Fibroblast of skin of left biceps (primary cell): Measurements from ENCODE around the gene TBC1D3I.
"Not testable (repeated sequence)": the region's sequence is repeated elsewhere in the genome, so short reads cannot be mapped to it uniquely, and the experiment has no call there.

Experiments used
- DNase-seq, 2 experiments: peaks; one replicate each; pipeline ENCODE4 v3.0.0-alpha.2; 2013; ENCODE audit warnings: low read depth in 2 of 2

The TBC1D3I gene

GRCh38 chr17:36206486-36206821 is 57.9 kb downstream of the TBC1D3I start:
- DNase-seq, result not testable (repeated sequence)

- no peak for DNase-seq
These were observed 58.5 kb downstream of the TBC1D3I start for GRCh38 chr17:36205637-36206485.

- no peak for DNase-seq
These were observed 59.5 kb downstream of the TBC1D3I start for GRCh38 chr17:36204724-36205500.
